Endodermal cell (in vitro differentiated cells): ENCODE measurements around the gene CSRP3. TPM values are rescaled to one million over a fixed set of nuclear protein-coding genes. Genes with fewer than 3 reads are reported as not detected.

ENCODE experiments used
- DNase-seq: peaks from one replicate; pipeline ENCODE4 v3.0.0-alpha.2; 2017
- H3K27ac ChIP-seq: 2 replicates; pipeline ENCODE4 v1.5.1; 2013; ENCODE audit warnings: mild to moderate bottlenecking, low read depth, low read length, moderate library complexity
- H3K27me3 ChIP-seq: 2 replicates; pipeline ENCODE4 v1.6.1; 2013; ENCODE audit warnings: mild to moderate bottlenecking, low read length, moderate library complexity; ENCODE audit not compliant: insufficient read depth, control insufficient read depth, poor library complexity, severe bottlenecking
- H3K36me3 ChIP-seq: 2 replicates; pipeline ENCODE4 v1.7.0; 2013; ENCODE audit warnings: mild to moderate bottlenecking, low read length, moderate library complexity; ENCODE audit not compliant: control insufficient read depth, insufficient read depth
- H3K4me1 ChIP-seq: one replicate; pipeline ENCODE4 v1.7.0; 2013; ENCODE audit warnings: low read length; ENCODE audit not compliant: control insufficient read depth, insufficient read depth
- H3K4me3 ChIP-seq: 2 replicates; pipeline ENCODE4 v1.5.1; 2013; ENCODE audit warnings: mild to moderate bottlenecking, low read length, moderate library complexity
- H3K9ac ChIP-seq: 2 replicates; pipeline ENCODE4 v1.6.1; 2013; ENCODE audit warnings: mild to moderate bottlenecking, low read length, moderate library complexity; ENCODE audit not compliant: poor library complexity, severe bottlenecking; ENCODE audit errors: extremely low read depth
- H3K9me3 ChIP-seq: 2 replicates; pipeline ENCODE4 v1.6.1; 2013; ENCODE audit warnings: mild to moderate bottlenecking, low read length, moderate library complexity; ENCODE audit not compliant: control insufficient read depth
- H3K27ac Mint-ChIP-seq: 2 replicates; pipeline ENCODE4 v1.8.0; 2020; ENCODE audit warnings: mixed read lengths
- H3K27me3 Mint-ChIP-seq: 2 replicates; pipeline ENCODE4 v1.8.0; 2021; ENCODE audit warnings: mild to moderate bottlenecking, mixed read lengths; ENCODE audit not compliant: insufficient read depth
- H3K36me3 Mint-ChIP-seq: 2 replicates; pipeline ENCODE4 v1.8.0; 2020; ENCODE audit warnings: low read depth, mixed read lengths
- H3K4me1 Mint-ChIP-seq: 2 replicates; pipeline ENCODE4 v1.8.0; 2020; ENCODE audit warnings: mixed read lengths
- H3K4me3 Mint-ChIP-seq: 2 replicates; pipeline ENCODE4 v1.8.0; 2020; ENCODE audit warnings: mild to moderate bottlenecking, moderate library complexity, mixed read lengths
- H3K9me3 Mint-ChIP-seq: 2 replicates; pipeline ENCODE4 v1.8.0; 2020; ENCODE audit warnings: mild to moderate bottlenecking, mixed read lengths
- CTCF ChIP-seq: fragments of 200-600 bp; sonication (generic); conservative IDR thresholded peaks from 2 replicates; pipeline ENCODE4 v1.5.0; 2021; ENCODE audit warnings: antibody characterized with exemption, mild to moderate bottlenecking
- WGBS, 2 experiments: methylation state at CpG; one replicate each; pipeline versions ENCODE4 v1.1.5 to v1.1.7; 2013; ENCODE audit warnings: missing lambda C conversion rate in 2 of 2, mixed read lengths in 1 of 2; ENCODE audit not compliant: insufficient coverage in 1 of 2, insufficient read length in 1 of 2; 5-methylcytosine and 5-hydroxymethylcytosine counted together
- total RNA-seq, 2 donors: library from RNA; stranded (reverse); fragmentation: NEBNext Ultra II Directional in 1 of 2; extraction: Animal tissue kit (Norgen Biotek cat#: 25700) in 1 of 2; gene quantifications; 2 replicates in 1 of 2; 3 replicates in 1 of 2; pipeline ENCODE4 v1.2.1, GENCODE V29; 2021

The CSRP3 gene
- total RNA-seq, 2 donors from 2014 or later = not detected

- Histone ChIP-seq H3K9ac (no peak overlapping the region), H3K4me1 (peaks cover 4% of the 10 kb centered on the region), H3K4me3 (no peak overlapping the region), H3K36me3 (peaks cover 47% of the 10 kb centered on the region), H3K27me3 (no peaks in the 10 kb centered on the region), H3K27ac (no peak overlapping the region), H3K9me3 (no peaks in the 10 kb centered on the region)
- no peak for TF ChIP-seq CTCF
- Mint-ChIP-seq H3K27ac (no peak overlapping the region), H3K4me1 (peaks cover 2% of the 10 kb centered on the region), H3K27me3 (no peaks in the 10 kb centered on the region), H3K4me3 (no peak overlapping the region), H3K36me3 (peaks cover 50% of the 10 kb centered on the region), H3K9me3 (no peaks in the 10 kb centered on the region)
- no peak for DNase-seq
- 95 to 96% methylated on average over 7 to 9 of the region's 9 CpGs for WGBS, 2 experiments
Measured at GRCh38 chr11:19173004-19173689, 28.6 kb downstream of the CSRP3 start.

GRCh38 chr11:19168090-19168489 lies 33.7 kb downstream of the CSRP3 start:
- Mint-ChIP-seq H3K27ac (no peak overlapping the region), H3K27me3 (no peaks in the 10 kb centered on the region), H3K4me1 (no peaks in the 10 kb centered on the region), H3K4me3 (no peak overlapping the region), H3K9me3 (no peaks in the 10 kb centered on the region), H3K36me3 (peaks cover 46% of the 10 kb centered on the region)
- H3K9me3 ChIP-seq = no peaks in the 10 kb centered on the region
- DNase-seq = no peak
- H3K36me3 ChIP-seq = peaks cover 56% of the 10 kb centered on the region
- no peak overlapping the region for H3K27ac ChIP-seq
- H3K27me3 ChIP-seq = no peaks in the 10 kb centered on the region
- no peak overlapping the region for H3K9ac ChIP-seq
- no peaks in the 10 kb centered on the region for H3K4me1 ChIP-seq
- H3K4me3 ChIP-seq = no peak overlapping the region
- no peak for TF ChIP-seq CTCF
- 95 to 100% methylated on average over 1 to 2 of the region's 2 CpGs for WGBS, 2 experiments

DNA sequence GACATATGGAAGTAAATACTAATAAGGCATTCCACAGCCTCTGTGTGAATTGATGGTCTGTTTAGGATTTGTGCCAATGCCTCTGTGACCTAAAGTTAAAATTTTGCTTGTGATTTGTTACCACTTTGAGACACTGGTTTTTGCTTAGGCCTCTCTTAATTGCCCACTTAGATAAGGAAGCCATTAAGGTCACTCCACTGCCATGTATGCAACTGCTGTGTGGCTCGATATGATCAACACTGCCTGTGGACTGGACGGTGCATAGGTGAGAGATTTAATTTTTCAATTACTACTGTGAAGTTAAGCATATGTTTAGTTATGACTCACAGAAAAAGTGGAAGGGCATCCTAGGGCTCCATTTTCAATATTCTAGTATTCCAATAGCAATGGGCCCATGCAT lies 36.9 kb downstream of the CSRP3 start:
- Mint-ChIP-seq H3K4me3 (no peak overlapping the region), H3K9me3 (no peaks in the 10 kb centered on the region), H3K36me3 (peaks cover 37% of the 10 kb centered on the region), H3K27me3 (no peaks in the 10 kb centered on the region), H3K27ac (no peak overlapping the region), H3K4me1 (no peaks in the 10 kb centered on the region)
- Histone ChIP-seq H3K27me3 (no peaks in the 10 kb centered on the region), H3K4me1 (no peaks in the 10 kb centered on the region), H3K9ac (no peak overlapping the region), H3K36me3 (peaks cover 40% of the 10 kb centered on the region), H3K4me3 (no peak overlapping the region), H3K27ac (no peak overlapping the region), H3K9me3 (no peaks in the 10 kb centered on the region)
- DNase-seq = no peak
- TF ChIP-seq CTCF = no peak
- 93 to 100% methylated on average over 2 of the region's 2 CpGs for WGBS, 2 experiments
